HepG2 (cell line): ENCODE results near the gene VPS11. TPM values are rescaled to one million over a fixed set of nuclear protein-coding genes. Genes with fewer than 3 reads are reported as not detected.
A peak's percentile ranks its signal among the peaks of the same experiment; 100 is the strongest.

Experiments used
- ATAC-seq: fragments of 200-7000 bp; cut with Tn5 transposase; 3 replicates; pipeline ENCODE4 v1.9.1; 2020; ENCODE audit warnings: mild to moderate bottlenecking, moderate library complexity
- BruUV-seq: library from RNA; stranded (reverse); fragments of 400-500 nt; replicated peaks from 2 replicates; lab custom pipeline; 2021; lab: Mats Ljungman, UMichigan
- CTCF ChIA-PET: fragments of 300-600 bp; formaldehyde crosslinking; extraction: SDS; loops from one replicate; lab custom pipeline; 2021; ENCODE audit warnings: low total read pairs, inconsistent platforms, low intra/inter-chr PET ratio; lab: Yijun Ruan, JAX
- POLR2A ChIA-PET: fragments of 350-600 bp; sonication (Branson Sonifier 250); formaldehyde crosslinking; loops from one replicate; lab custom pipeline; 2020; ENCODE audit warnings: antibody characterized with exemption, inconsistent platforms; lab: Yijun Ruan, JAX
- DNase-seq: peaks from one replicate; pipeline ENCODE4 v3.0.0-alpha.2; 2015; ENCODE audit warnings: low spot score
- FAIRE-seq: peaks from 3 replicates; lab custom pipeline; 2011; peaks lifted over from hg19 to GRCh38; lab: Jason Lieb, UNC
- H2AFZ ChIP-seq: one replicate; pipeline ENCODE4 v1.6.1; 2011; ENCODE audit warnings: low read length, inconsistent platforms
- H3K27ac ChIP-seq: fragments of 300-600 bp; 3 replicates; pipeline ENCODE4 v1.8.0; 2011; ENCODE audit warnings: mixed run types, mild to moderate bottlenecking, mixed read lengths, low read length, inconsistent platforms; ENCODE audit not compliant: insufficient read depth; ENCODE audit errors: extremely low read length
- H3K27me3 ChIP-seq, 2 experiments: fragments of 200-600 bp in 1 of 2; 2 replicates in 1 of 2; 3 replicates in 1 of 2; pipeline versions ENCODE4 v1.6.0 to v1.8.0; 2011; ENCODE audit warnings: low read length in 2 of 2, mild to moderate bottlenecking in 2 of 2, moderate library complexity in 2 of 2, inconsistent platforms in 1 of 2; ENCODE audit not compliant: insufficient read depth in 2 of 2, control insufficient read depth in 1 of 2
- H3K36me3 ChIP-seq, 2 experiments: fragments of 200-600 bp in 1 of 2; replicated peaks in 1 of 2; 2 replicates in 1 of 2; 3 replicates in 1 of 2; pipeline versions ENCODE4 v1.5.1 to v1.8.0; 2011; ENCODE audit warnings: low read length in 2 of 2, inconsistent platforms in 1 of 2; ENCODE audit not compliant: insufficient read depth in 2 of 2, control insufficient read depth in 1 of 2
- H3K4me1 ChIP-seq: 2 replicates; pipeline ENCODE4 v1.5.1; 2012; ENCODE audit warnings: low read length, inconsistent platforms; ENCODE audit not compliant: insufficient read depth
- H3K4me2 ChIP-seq: 2 replicates; pipeline ENCODE4 v1.6.0; 2011; ENCODE audit warnings: low read depth, low read length, inconsistent platforms
- H3K4me3 ChIP-seq, 3 experiments: fragments of 200-600 bp in 1 of 3; sonication (generic), shearing (Covaris generic) in 1 of 3; replicated peaks in 1 of 3; 2 replicates each; pipeline ENCODE4 v1.5.1; 2011 to 2016; ENCODE audit warnings: low read length in 3 of 3, inconsistent platforms in 2 of 3, low read depth in 2 of 3, mild to moderate bottlenecking in 2 of 3, control low read depth in 1 of 3, mixed read lengths in 1 of 3; ENCODE audit not compliant: insufficient read depth in 1 of 3
- H3K79me2 ChIP-seq: one replicate; pipeline ENCODE4 v1.6.1; 2011; ENCODE audit warnings: low read length, inconsistent platforms; ENCODE audit not compliant: insufficient read depth
- H3K9ac ChIP-seq: 2 replicates; pipeline ENCODE4 v1.6.0; 2011; ENCODE audit warnings: mild to moderate bottlenecking, low read depth, low read length, inconsistent platforms; ENCODE audit not compliant: insufficient read depth
- H3K9me3 ChIP-seq: 2 replicates; pipeline ENCODE4 v1.5.1; 2012; ENCODE audit warnings: mild to moderate bottlenecking, low read length
- H4K20me1 ChIP-seq: 2 replicates; pipeline ENCODE4 v1.6.0; 2011; ENCODE audit warnings: inconsistent platforms, mild to moderate bottlenecking, low read length, moderate library complexity; ENCODE audit not compliant: insufficient read depth
- HDAC6 ChIP-seq: fragments of 200-600 bp; sonication (generic); IDR thresholded peaks from 2 replicates; pipeline ENCODE4 v1.7.0; 2017; ENCODE audit warnings: mild to moderate bottlenecking, antibody characterized with exemption, low read length, low read depth
- HNF4A ChIP-seq: sonication (generic); formaldehyde crosslinking; IDR thresholded peaks from 2 replicates; pipeline ENCODE4 v1.4.0; 2020; ENCODE audit warnings: missing genetic modification reagents
- HNF4G ChIP-seq, 2 experiments: sonication (generic) in 1 of 2; formaldehyde crosslinking in 1 of 2; IDR thresholded peaks; 2 replicates each; pipeline versions ENCODE4 v1.4.0 to v1.6.1; 2011 to 2020; ENCODE audit warnings: borderline replicate concordance in 2 of 2, low read depth in 2 of 2, mild to moderate bottlenecking in 2 of 2, low read length in 1 of 2, missing genetic modification reagents in 1 of 2, moderate library complexity in 1 of 2
- HNRNPH1 ChIP-seq: fragments of 200-400 bp; formaldehyde crosslinking; optimal IDR thresholded peaks from 2 replicates; pipeline ENCODE3; 2017; ENCODE audit warnings: mild to moderate bottlenecking, low read depth, low read length
- KAT7 ChIP-seq: IDR thresholded peaks from 2 replicates; pipeline ENCODE4 v1.6.1; 2018; ENCODE audit warnings: borderline replicate concordance, missing compliant biosample characterization
- NONO ChIP-seq, 2 experiments: fragments of 450-650 bp in 1 of 2; sonication (generic) in 1 of 2; formaldehyde crosslinking in 1 of 2; IDR thresholded peaks in 1 of 2; conservative IDR thresholded peaks in 1 of 2; 2 replicates each; pipeline versions ENCODE4 v1.6.1 to v1.8.0; 2017 to 2022; ENCODE audit warnings: mild to moderate bottlenecking in 1 of 2, missing genetic modification reagents in 1 of 2, moderate library complexity in 1 of 2
- PHF5A ChIP-seq: IDR thresholded peaks from one replicate; pipeline ENCODE4 v1.6.1; 2018; ENCODE audit warnings: low read depth, missing genetic modification reagents; ENCODE audit not compliant: unreplicated experiment
- RNF2 ChIP-seq: fragments of 450-650 bp; conservative IDR thresholded peaks from 2 replicates; pipeline ENCODE4 v1.6.1; 2016; ENCODE audit warnings: low read depth
- SATB2 ChIP-seq: sonication (generic); formaldehyde crosslinking; IDR thresholded peaks from 2 replicates; pipeline ENCODE4 v1.5.0; 2020; ENCODE audit warnings: missing genetic modification reagents
- SMYD3 ChIP-seq: sonication (generic); formaldehyde crosslinking; IDR thresholded peaks from 2 replicates; pipeline ENCODE4 v1.8.1; 2023; ENCODE audit warnings: mild to moderate bottlenecking, missing genetic modification reagents
- SNAPC2 ChIP-seq: sonication (generic); formaldehyde crosslinking; IDR thresholded peaks from 2 replicates; pipeline ENCODE4 v1.8.1; 2022; ENCODE audit warnings: mild to moderate bottlenecking, missing genetic modification reagents
- ZFX ChIP-seq: sonication (generic); formaldehyde crosslinking; IDR thresholded peaks from 2 replicates; pipeline ENCODE4 v1.4.0; 2020; ENCODE audit warnings: mild to moderate bottlenecking, low read depth, missing genetic modification reagents, moderate library complexity
- ZMYM3 ChIP-seq: sonication (generic); formaldehyde crosslinking; IDR thresholded peaks from 2 replicates; pipeline ENCODE4 v1.5.1; 2020; ENCODE audit warnings: mild to moderate bottlenecking, missing genetic modification reagents
- ZNF746 ChIP-seq: sonication (generic); formaldehyde crosslinking; IDR thresholded peaks from 2 replicates; pipeline ENCODE4 v1.8.0; 2022; ENCODE audit warnings: mild to moderate bottlenecking, missing genetic modification reagents
- WGBS: methylation state at CpG from one replicate; pipeline ENCODE4 v1.1.6; 2017; ENCODE audit warnings: low lambda C conversion rate; 5-methylcytosine and 5-hydroxymethylcytosine counted together
- in situ Hi-C: cut with HindIII; loops from 2 replicates; pipeline ENCODE4 v1.10.0; 2017; ENCODE audit warnings: low pct_unique_long_range_greater_than_20kb; ENCODE audit not compliant: extremely low pct_ligation_motif_present
- intact Hi-C: fragments of 100-400 bp; cut with micrococcal nuclease; formaldehyde crosslinking; loops from one replicate; pipeline ENCODE4 v1.10.0; 2022; ENCODE audit not compliant: unreplicated experiment
- polyA plus RNA-seq, 8 experiments: library from polyadenylated mRNA; depleted of rRNA in 3 of 8; stranded (reverse) in 7 of 8; unstranded in 1 of 8; fragments of >200 nt; fragmentation: Illumina TruSeq in 4 of 8; extraction: Trizol in 4 of 8; gene quantifications; 2 replicates each; pipeline versions ENCODE4 v1.2.1 to v1.2.3, GENCODE V29; 2011 to 2016; ENCODE audit warnings: low read depth in 4 of 8, missing spikeins in 1 of 8, mixed read lengths in 1 of 8; ENCODE audit not compliant: insufficient read depth in 1 of 8
- total RNA-seq, 5 experiments: library from RNA; depleted of rRNA; stranded (reverse); fragments of >200 nt; fragmentation: Illumina TruSeq; extraction: Trizol; gene quantifications; 2 replicates each; pipeline ENCODE4 v1.2.3, GENCODE V29; 2016; ENCODE audit warnings: low read depth in 1 of 5
- TF ChIP-seq, protein P1 (sequence below): IDR thresholded peaks from 2 replicates; pipeline ENCODE4 v1.6.1; 2016; ENCODE audit warnings: mild to moderate bottlenecking
- TF ChIP-seq, protein P2 (sequence below): sonication (generic); formaldehyde crosslinking; IDR thresholded peaks from 2 replicates; pipeline ENCODE4 v1.4.0; 2020; ENCODE audit warnings: missing genetic modification reagents
- TF ChIP-seq, protein P3 (sequence below): IDR thresholded peaks from 2 replicates; pipeline ENCODE4 v1.6.1; 2016
- TF ChIP-seq, protein P4 (sequence below): IDR thresholded peaks from 2 replicates; pipeline ENCODE4 v1.6.1; 2018; ENCODE audit warnings: missing genetic modification reagents, mild to moderate bottlenecking, missing compliant biosample characterization

The VPS11 gene
- total and polyA plus RNA-seq, 2 of the 13 experiments (the other 11 are each of a cell fraction or from before 2014, with no cell fraction given) = 13.7 to 21.6 TPM

DNA sequence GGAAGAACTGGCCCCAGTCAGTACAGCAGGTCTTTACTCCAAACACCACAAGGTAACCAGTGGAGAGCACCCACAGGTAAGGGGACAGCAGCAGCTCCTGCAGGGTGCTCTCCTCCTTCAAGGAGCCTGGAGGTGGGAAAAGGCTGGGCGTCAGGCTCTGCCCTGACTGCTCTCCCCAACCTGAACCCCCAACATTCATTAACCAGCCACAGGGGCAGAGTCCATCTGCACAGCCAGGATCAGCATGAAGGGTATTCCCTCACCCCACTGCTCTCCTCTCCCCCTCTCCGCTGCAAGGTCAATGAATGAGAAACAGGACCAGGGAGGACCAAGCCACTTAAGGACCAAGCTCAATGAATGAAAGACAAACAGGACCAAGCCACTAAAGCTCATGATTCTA is 40.6 kb upstream of the VPS11 start:
- no peaks in the 10 kb centered on the region; a peak in 1 of 5 replicates for H3K27me3 ChIP-seq
- H3K79me2 ChIP-seq = peaks cover 53% of the 10 kb centered on the region
- no peaks in the 10 kb centered on the region for H3K9me3 ChIP-seq
- in situ Hi-C loops = no loop called here
- H4K20me1 ChIP-seq = peaks cover 5% of the 10 kb centered on the region; the same call in 1 of the 2 replicates
- peaks cover 82% of the 10 kb centered on the region for H3K4me1 ChIP-seq
- intact Hi-C loops = no loop called here
- H3K9ac ChIP-seq = peak overlapping the region; percentile 77
- peak overlapping the region; percentile 99 for H3K4me2 ChIP-seq
- H3K27ac ChIP-seq = peak overlapping the region; percentile 77
- DNase-seq (peak; percentile 59), ATAC-seq (peak; percentile 45), FAIRE-seq (peak; percentile 95)
- H3K4me3 ChIP-seq = peak overlapping the region; percentile 31 to 82 (median 79); a peak in 5 of 6 replicates
- H2AFZ ChIP-seq = no peak overlapping the region
- ChIA-PET CTCF (no interaction called here), POLR2A (interaction anchor here (1.2 to 4.8 kb wide), 5 partner anchors 8 to 116 kb away, joined by 3 to 45 read pairs (median 8); partner anchors contain the start of genes CENATAC, HMBS, HYOU1 and RPS25)
- BruUV-seq = no TSS peak
- 8% methylated on average over 2 of the region's 2 CpGs for WGBS
- peaks cover 4% of the 10 kb centered on the region in 2 experiments; a peak in 3 of 5 replicates for H3K36me3 ChIP-seq
- TF ChIP-seq, protein P1, sequence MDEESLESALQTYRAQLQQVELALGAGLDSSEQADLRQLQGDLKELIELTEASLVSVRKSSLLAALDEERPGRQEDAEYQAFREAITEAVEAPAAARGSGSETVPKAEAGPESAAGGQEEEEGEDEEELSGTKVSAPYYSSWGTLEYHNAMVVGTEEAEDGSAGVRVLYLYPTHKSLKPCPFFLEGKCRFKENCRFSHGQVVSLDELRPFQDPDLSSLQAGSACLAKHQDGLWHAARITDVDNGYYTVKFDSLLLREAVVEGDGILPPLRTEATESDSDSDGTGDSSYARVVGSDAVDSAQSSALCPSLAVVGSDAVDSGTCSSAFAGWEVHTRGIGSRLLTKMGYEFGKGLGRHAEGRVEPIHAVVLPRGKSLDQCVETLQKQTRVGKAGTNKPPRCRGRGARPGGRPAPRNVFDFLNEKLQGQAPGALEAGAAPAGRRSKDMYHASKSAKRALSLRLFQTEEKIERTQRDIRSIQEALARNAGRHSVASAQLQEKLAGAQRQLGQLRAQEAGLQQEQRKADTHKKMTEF (CRISPR knock-in tag) = peak; percentile 36; the same call in 1 of the 2 replicates
- TF ChIP-seq, protein P2, sequence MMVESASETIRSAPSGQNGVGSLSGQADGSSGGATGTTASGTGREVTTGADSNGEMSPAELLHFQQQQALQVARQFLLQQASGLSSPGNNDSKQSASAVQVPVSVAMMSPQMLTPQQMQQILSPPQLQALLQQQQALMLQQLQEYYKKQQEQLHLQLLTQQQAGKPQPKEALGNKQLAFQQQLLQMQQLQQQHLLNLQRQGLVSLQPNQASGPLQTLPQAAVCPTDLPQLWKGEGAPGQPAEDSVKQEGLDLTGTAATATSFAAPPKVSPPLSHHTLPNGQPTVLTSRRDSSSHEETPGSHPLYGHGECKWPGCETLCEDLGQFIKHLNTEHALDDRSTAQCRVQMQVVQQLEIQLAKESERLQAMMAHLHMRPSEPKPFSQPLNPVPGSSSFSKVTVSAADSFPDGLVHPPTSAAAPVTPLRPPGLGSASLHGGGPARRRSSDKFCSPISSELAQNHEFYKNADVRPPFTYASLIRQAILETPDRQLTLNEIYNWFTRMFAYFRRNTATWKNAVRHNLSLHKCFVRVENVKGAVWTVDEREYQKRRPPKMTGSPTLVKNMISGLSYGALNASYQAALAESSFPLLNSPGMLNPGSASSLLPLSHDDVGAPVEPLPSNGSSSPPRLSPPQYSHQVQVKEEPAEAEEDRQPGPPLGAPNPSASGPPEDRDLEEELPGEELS (CRISPR knock-in tag) = 0 out of 2 replicates have a peak, but pooled peaks have one; percentile 22
- peak; percentile 47; the same call in 1 of the 2 replicates for TF ChIP-seq ZMYM3
- TF ChIP-seq KAT7 (CRISPR knock-in tag) = no peak
- no peak for TF ChIP-seq SNAPC2 (CRISPR knock-in tag)
- no peak for TF ChIP-seq HDAC6
- TF ChIP-seq NONO (IDR thresholded peaks at IDR 0.05) = no peak
- TF ChIP-seq NONO (CRISPR knock-in tag; conservative IDR thresholded peaks at IDR 0.05) = peak; percentile 57; the same call in 1 of the 2 replicates
- TF ChIP-seq, protein P3, sequence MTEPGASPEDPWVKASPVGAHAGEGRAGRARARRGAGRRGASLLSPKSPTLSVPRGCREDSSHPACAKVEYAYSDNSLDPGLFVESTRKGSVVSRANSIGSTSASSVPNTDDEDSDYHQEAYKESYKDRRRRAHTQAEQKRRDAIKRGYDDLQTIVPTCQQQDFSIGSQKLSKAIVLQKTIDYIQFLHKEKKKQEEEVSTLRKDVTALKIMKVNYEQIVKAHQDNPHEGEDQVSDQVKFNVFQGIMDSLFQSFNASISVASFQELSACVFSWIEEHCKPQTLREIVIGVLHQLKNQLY (CRISPR knock-in tag) = no peak
- no peak for TF ChIP-seq SATB2
- no peak for TF ChIP-seq HNRNPH1
- TF ChIP-seq RNF2 = no peak
- TF ChIP-seq HNF4G (IDR thresholded peaks at IDR 0.05; ENCODE audit: borderline replicate concordance, low read depth, low read length) = peak; percentile 81
- peak; percentile 51; the same call in 1 of the 2 replicates for TF ChIP-seq HNF4G (CRISPR knock-in tag; IDR thresholded peaks at IDR 0.05; ENCODE audit: borderline replicate concordance, low read depth)
- 0 out of 2 replicates have a peak, but pooled peaks have one; percentile 43 for TF ChIP-seq ZNF746
- peak; percentile 88 for TF ChIP-seq HNF4A (CRISPR knock-in tag)
- no peak for TF ChIP-seq SMYD3
- no peak for TF ChIP-seq PHF5A (CRISPR knock-in tag)
- TF ChIP-seq, protein P4, sequence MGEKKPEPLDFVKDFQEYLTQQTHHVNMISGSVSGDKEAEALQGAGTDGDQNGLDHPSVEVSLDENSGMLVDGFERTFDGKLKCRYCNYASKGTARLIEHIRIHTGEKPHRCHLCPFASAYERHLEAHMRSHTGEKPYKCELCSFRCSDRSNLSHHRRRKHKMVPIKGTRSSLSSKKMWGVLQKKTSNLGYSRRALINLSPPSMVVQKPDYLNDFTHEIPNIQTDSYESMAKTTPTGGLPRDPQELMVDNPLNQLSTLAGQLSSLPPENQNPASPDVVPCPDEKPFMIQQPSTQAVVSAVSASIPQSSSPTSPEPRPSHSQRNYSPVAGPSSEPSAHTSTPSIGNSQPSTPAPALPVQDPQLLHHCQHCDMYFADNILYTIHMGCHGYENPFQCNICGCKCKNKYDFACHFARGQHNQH (CRISPR knock-in tag) = no peak
- TF ChIP-seq ZFX (CRISPR knock-in tag) = no peak; the same call in 1 of the 2 replicates
